Fibroblast of skin of right biceps (primary cell): ENCODE results near the gene LRRC63.
A peak's percentile ranks its signal among the peaks of the same experiment; 100 is the strongest.
"Not testable (repeated sequence)": the region's sequence is repeated elsewhere in the genome, so short reads cannot be mapped to it uniquely, and the experiment has no call there.

Experiments used
- DNase-seq: peaks from one replicate; pipeline ENCODE4 v3.0.0-alpha.2; 2013

LRRC63 gene

DNA sequence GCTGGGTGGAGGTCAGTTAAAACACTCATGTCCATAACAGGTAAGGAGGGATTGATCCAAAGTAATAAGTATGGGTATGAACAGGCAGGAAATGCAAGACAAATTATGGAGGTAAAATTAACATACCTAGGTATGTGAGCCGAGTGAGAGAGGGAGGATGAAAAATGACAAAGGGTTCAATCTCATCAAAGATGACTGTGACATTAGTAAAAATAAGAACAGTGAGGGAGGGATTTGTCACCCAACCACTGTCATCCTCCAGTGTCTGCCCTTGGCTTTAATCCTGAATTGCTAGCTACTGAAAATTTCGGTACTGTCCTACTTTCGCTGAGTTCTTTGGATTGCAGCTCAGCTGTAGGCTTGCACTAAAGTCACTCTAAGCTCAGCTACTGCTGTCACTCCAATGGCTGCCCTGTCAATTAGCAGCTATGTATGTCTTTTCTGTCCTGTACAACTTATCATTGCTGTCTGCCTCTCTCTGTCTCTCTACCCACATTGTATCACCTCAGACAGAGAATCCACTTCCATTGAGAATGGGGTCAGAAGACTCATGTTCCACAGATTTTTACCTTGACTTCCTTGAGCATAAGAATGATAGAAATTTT is 62.5 kb downstream of the LRRC63 start:
- no peak for DNase-seq

GRCh38 chr13:46278474-46278873 is 66.7 kb downstream of the LRRC63 start:
- DNase-seq = no peak

GRCh38 chr13:46281779-46282178 is 70.1 kb downstream of the LRRC63 start:
- no peak for DNase-seq

DNA sequence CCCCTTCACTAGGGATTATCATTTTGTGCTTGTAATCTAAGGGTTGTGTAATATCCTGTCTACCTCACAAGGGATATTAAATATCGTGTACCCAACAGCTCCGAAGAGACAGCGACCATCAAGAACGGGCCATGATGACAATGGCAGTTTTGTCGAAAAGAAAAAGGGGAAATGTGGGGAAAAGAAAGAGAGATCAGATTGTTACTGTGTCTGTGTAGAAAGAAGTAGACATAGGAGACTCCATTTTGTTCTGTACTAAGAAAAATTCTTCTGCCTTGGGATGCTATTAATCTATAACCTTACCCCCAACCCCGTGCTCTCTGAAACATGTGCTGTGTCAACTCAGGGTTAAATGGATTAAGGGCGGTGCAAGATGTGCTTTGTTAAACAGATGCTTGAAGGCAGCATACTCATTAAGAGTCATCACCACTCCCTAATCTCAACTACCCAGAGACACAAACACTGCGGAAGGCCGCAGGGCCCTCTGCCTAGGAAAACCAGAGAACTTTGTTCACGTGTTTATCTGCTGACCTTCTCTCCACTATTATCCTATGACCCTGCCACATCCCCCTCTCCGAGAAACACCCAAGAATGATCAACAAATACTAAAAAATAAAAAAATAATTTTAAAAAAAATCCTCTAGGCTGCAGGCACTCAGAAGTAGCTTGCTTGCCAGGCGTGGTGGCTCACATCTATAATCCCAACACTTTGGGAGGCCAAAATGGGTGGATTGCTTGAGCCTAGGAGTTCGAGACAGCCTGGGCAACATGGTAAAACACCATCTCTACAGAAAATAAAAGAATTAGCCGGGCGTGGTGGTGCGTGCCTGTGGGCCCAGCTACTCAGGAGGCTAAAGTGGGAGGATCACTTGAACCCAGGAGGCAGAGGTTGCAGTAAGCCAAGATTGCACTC is 72.4 kb downstream of the LRRC63 start:
- DNase-seq = not testable (repeated sequence)

DNA sequence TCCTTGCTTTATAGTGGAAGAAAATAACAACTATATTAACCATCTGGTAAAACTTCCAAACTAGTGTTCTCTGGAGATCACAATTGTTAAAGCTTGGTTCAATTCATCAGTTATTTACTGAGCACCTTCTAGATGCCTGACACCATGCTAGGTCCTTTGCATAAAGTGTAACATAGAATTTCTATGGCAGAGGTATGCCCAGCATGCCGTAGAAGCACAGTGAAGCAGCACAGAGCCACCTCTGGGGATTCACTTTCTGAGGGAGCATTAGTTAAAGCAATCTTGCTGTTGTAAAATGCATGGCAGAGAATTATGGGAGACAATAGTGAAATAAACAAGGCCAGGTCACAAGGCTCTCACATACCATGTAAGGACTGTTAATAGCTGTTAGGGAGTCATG is 75.2 kb downstream of the LRRC63 start:
- no peak for DNase-seq

- DNase-seq = peak; percentile 56
Measured at GRCh38 chr13:46288570-46289259, 77.0 kb downstream of the LRRC63 start.

DNA sequence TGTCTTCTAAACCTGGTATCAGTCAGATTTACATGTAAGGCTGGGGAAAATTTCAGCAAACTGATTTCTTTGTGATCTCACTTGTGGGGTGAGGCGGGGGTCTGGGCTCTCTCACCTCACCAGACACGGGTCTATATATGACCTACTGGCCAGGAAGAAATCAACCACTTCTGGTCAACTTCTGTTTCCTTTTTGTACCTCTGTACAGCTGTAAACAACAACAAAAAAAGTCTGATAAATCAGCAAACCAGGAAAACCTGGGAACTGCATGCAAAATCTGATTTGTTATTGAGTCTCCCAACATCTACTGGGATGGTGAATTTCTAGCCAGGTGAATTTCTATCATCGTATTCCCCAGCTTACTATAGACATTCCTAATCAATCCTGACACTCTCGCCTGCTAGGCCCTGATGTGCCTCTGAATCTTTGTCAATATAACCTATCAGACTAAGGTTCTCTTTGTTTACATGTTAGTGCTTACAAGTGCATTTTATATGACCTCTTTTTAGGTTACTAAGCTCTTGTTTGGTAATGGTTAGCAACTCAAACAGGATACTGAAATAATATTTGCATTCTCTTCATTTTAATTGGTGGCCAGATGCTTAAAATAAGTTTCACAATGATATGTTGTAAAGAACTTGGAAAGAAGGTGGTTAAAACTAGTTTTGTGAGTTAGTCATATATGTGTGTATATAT is 77.7 kb downstream of the LRRC63 start:
- no peak for DNase-seq

- no peak for DNase-seq
Measured at GRCh38 chr13:46290434-46290833, 78.7 kb downstream of the LRRC63 start.

GRCh38 chr13:46293436-46293835 is 81.7 kb downstream of the LRRC63 start:
- DNase-seq = no peak

GRCh38 chr13:46295491-46296114 is 83.9 kb downstream of the LRRC63 start:
- DNase-seq = no peak

GRCh38 chr13:46296115-46296822 is 84.5 kb downstream of the LRRC63 start:
- DNase-seq = peak; percentile 97

DNA sequence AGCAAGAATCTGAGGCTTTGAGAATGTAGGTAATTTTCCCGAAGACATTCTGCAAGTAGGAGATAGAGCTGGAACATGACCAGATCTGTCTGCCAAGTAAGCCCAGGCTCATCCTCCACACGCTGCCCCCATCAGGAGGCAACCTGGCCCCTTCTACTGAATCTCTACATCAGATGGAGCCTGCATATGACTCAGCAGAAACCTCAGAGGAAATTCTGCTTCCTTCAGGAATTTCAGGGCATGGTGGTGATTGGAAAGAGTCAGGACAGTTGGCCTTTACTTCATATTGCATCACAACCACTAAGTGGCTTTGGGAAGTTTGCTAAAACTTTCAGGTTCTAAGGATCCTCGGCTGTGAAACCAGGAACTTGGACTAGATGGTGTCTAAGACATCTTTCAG is 85.2 kb downstream of the LRRC63 start:
- DNase-seq = peak; percentile 98

DNA sequence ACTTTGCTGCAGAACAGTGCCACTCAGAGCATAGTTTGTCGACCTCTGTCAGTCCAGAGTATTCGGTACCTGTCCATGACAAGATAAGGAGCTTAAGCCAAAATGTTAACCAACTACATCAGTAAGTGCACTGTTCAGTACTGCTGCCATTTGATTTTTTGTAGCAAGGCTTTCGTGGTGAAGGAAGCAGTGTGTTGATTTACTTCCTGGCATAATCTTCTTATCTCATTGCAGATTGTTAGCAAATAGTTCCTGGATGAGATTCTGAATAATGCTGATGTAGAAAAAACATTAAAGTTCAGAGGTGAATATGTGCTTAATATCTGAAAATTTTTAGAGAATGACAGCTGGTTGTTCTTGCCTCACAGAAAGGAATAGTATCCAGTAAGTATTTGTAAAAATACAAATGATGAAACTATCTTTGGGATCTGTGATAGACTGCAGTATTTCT is 85.7 kb downstream of the LRRC63 start:
- peak; percentile 55 for DNase-seq

- DNase-seq = no peak
Measured at GRCh38 chr13:46303742-46304385, 92.1 kb downstream of the LRRC63 start.

DNA sequence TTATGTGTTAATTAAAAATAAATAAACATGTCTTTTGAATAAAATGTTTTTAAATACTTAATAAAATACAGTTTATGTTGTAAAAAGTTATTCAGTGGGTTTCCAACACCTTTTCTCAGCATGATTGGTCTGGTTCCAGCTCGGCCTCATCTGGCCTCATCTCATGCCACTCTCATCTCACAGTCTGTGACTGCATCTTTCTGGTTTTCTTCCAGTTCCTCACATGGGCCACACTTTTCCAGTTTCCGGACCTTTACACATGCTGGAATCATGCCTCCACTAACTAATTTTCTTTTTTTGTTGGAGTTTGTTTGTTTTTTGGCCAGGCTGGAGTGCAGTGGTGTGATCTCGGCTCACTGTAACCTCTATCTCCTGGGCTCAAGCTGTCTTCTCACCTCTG is 92.8 kb downstream of the LRRC63 start:
- no peak for DNase-seq

DNA sequence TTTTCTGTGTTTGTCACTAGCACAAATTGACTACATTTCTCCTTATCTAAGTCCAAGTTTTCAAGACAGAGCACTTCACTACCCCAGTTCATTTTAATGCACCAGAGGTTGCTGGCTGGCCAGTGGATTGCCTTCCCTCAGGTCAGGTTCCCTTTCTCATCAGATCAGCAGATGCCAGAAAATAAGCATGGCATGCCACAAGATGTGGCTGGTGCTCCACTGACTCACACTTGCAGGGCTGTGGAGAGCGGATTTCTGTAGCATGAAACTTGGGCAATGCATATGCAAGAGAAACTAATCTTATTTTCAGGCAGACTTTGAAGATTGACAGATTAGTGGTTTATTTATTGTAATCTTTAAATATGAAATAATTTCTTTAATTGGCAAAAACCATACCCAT is 95.8 kb downstream of the LRRC63 start:
- DNase-seq = no peak

DNA sequence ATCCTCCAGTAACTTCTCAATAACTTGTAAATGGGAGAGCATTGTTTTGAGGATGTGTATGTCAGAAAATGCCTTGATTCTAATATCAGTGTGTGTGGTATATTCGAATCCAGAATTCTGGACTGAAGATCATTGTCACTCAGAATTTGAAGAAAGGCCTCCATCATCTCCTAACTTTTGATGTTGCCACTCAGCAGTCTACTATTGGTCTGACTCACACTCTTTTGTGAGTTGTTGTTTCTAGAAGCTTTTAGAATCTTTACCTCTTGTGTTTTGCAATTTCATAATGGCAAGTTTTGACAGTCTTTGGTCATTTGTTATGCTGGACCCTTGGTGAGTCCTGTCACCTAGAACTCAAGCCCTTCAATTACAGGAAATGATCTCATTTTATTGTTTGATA is 98.3 kb downstream of the LRRC63 start:
- DNase-seq = no peak

DNA sequence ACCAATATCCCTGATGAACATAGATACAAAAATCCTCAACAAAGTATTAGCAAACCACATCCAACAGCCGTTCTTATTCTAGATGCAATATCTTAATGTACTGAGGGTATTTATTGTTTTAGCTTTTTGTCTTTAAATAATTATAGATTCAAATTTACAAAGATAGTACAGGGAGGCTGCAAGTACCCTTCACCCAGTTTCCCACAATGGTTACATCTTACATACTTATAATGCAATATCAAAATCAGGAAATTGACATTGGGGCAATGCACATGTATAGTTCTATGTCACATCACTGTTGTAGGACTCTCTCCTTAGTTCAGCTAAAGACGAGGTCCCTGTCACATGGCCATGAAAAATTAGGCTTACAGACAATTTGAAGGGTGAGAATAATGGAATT is 99.5 kb downstream of the LRRC63 start:
- no peak for DNase-seq

- no peak for DNase-seq
Measured at GRCh38 chr13:46313024-46313423, 101.3 kb downstream of the LRRC63 start.

GRCh38 chr13:46313432-46314257 is 101.9 kb downstream of the LRRC63 start:
- no peak for DNase-seq
